ENCODE measurements around the gene CUBN. TPM values are rescaled to one million over a fixed set of nuclear protein-coding genes. Genes with fewer than 3 reads are reported as not detected.

CUBN gene
- total RNA-seq, 1 donor from 2014 or later = 1.0 TPM

GRCh38 chr10:17059197-17059688 lies 70.4 kb downstream of the CUBN start:
- TF ChIP-seq, protein P1, sequence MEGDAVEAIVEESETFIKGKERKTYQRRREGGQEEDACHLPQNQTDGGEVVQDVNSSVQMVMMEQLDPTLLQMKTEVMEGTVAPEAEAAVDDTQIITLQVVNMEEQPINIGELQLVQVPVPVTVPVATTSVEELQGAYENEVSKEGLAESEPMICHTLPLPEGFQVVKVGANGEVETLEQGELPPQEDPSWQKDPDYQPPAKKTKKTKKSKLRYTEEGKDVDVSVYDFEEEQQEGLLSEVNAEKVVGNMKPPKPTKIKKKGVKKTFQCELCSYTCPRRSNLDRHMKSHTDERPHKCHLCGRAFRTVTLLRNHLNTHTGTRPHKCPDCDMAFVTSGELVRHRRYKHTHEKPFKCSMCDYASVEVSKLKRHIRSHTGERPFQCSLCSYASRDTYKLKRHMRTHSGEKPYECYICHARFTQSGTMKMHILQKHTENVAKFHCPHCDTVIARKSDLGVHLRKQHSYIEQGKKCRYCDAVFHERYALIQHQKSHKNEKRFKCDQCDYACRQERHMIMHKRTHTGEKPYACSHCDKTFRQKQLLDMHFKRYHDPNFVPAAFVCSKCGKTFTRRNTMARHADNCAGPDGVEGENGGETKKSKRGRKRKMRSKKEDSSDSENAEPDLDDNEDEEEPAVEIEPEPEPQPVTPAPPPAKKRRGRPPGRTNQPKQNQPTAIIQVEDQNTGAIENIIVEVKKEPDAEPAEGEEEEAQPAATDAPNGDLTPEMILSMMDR (conservative IDR thresholded peaks at IDR 0.05) = no peak
- Mint-ChIP-seq H3K36me3 (no peaks in the 10 kb centered on the region), H3K27ac (peak overlapping the region; percentile 21), H3K4me3 (peak overlapping the region; percentile 7), H3K9me3 (peaks cover 4% of the 10 kb centered on the region), H3K4me1 (ENCODE audit: unreplicated experiment) (peaks cover 51% of the 10 kb centered on the region), H3K27me3 (no peaks in the 10 kb centered on the region)
- DNase-seq (ENCODE audit: extremely low spot score, unreplicated experiment) = no peak

DNA sequence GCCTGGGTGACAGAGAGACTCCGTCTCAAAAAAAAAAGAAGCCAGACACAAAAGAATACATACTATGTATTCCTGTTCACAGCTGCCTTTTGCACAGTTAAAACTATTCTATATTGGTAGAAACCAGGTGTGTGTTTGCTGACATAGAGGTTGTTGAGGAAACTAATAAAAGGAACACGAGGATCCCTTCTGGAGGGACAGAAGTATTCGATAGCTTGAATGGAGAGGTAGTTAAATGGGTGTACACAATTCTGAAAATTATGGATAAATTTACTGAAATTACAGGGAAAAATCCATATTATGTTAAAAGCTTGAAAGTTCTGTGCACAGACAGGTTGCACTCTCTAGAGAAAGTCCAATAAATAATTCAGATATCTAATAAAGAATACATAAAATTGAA lies 71.5 kb downstream of the CUBN start:
- H3K4me3 Mint-ChIP-seq = no peak overlapping the region

DNA sequence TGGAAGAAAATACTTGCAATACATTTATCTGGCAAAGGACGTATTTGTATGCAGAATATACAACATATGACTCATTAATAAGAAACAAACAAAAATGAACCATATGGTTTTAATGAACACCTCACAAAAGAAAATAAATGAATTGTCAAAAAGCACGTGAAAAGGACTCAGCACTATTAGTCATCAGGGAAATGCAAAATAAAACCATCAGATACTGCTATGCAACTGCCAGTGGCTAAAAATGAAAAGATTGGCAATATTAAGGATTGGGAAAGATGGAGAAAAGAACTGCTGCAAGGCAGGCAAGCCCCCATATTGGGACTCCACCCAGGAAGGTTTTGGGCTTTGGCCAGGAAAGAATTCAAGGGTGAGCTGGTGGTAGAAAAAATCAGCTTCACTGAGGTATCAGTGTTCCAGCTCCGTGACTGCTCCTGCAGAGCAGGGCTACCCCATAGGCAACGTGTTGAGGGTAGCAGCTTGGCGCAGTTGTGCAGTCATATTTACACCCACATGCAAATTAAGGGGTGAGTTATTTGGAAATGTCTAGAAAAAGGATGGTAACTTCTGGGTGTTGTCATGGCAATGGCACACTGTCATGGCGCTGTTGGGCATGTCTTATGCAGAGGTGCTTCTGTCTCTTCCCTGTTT lies 72.7 kb downstream of the CUBN start:
- no peak for DNase-seq (ENCODE audit: extremely low spot score, unreplicated experiment)
- H3K27me3 Mint-ChIP-seq = no peaks in the 10 kb centered on the region
- TF ChIP-seq, protein P1 (conservative IDR thresholded peaks at IDR 0.05) = no peak
- H3K4me1 Mint-ChIP-seq (ENCODE audit: unreplicated experiment) = peaks cover 27% of the 10 kb centered on the region
- H3K36me3 Mint-ChIP-seq = no peaks in the 10 kb centered on the region
- H3K27ac Mint-ChIP-seq = no peak overlapping the region
- no peak overlapping the region for H3K4me3 Mint-ChIP-seq
- peaks cover 4% of the 10 kb centered on the region for H3K9me3 Mint-ChIP-seq

More for the DNA sequence above, 71.5 kb downstream of the CUBN start:
- DNase-seq (ENCODE audit: extremely low spot score, unreplicated experiment) = no peak
- TF ChIP-seq, protein P1 (conservative IDR thresholded peaks at IDR 0.05) = no peak
- H3K27me3 Mint-ChIP-seq = no peaks in the 10 kb centered on the region
- H3K27ac Mint-ChIP-seq = no peak overlapping the region
- peaks cover 39% of the 10 kb centered on the region for H3K4me1 Mint-ChIP-seq (ENCODE audit: unreplicated experiment)
- no peaks in the 10 kb centered on the region for H3K36me3 Mint-ChIP-seq
- peaks cover 4% of the 10 kb centered on the region for H3K9me3 Mint-ChIP-seq

GRCh38 chr10:17053513-17053912 lies 76.1 kb downstream of the CUBN start:
- Mint-ChIP-seq H3K4me3 (no peak overlapping the region), H3K27me3 (no peaks in the 10 kb centered on the region), H3K4me1 (ENCODE audit: unreplicated experiment) (peaks cover 1% of the 10 kb centered on the region), H3K36me3 (peaks cover 4% of the 10 kb centered on the region), H3K27ac (no peak overlapping the region), H3K9me3 (peaks cover 10% of the 10 kb centered on the region)
- no peak for DNase-seq (ENCODE audit: extremely low spot score, unreplicated experiment)
- TF ChIP-seq, protein P1 (conservative IDR thresholded peaks at IDR 0.05) = no peak

GRCh38 chr10:17053061-17053460 lies 76.5 kb downstream of the CUBN start:
- peaks cover 4% of the 10 kb centered on the region for H3K36me3 Mint-ChIP-seq
- H3K4me3 Mint-ChIP-seq = no peak overlapping the region
- H3K27me3 Mint-ChIP-seq = no peaks in the 10 kb centered on the region
- DNase-seq (ENCODE audit: extremely low spot score, unreplicated experiment) = no peak
- TF ChIP-seq, protein P1 (conservative IDR thresholded peaks at IDR 0.05) = no peak
- H3K27ac Mint-ChIP-seq = no peak overlapping the region
- H3K4me1 Mint-ChIP-seq (ENCODE audit: unreplicated experiment) = no peaks in the 10 kb centered on the region
- peaks cover 10% of the 10 kb centered on the region for H3K9me3 Mint-ChIP-seq
